ENCODE results near the gene CHAF1A.

DNA sequence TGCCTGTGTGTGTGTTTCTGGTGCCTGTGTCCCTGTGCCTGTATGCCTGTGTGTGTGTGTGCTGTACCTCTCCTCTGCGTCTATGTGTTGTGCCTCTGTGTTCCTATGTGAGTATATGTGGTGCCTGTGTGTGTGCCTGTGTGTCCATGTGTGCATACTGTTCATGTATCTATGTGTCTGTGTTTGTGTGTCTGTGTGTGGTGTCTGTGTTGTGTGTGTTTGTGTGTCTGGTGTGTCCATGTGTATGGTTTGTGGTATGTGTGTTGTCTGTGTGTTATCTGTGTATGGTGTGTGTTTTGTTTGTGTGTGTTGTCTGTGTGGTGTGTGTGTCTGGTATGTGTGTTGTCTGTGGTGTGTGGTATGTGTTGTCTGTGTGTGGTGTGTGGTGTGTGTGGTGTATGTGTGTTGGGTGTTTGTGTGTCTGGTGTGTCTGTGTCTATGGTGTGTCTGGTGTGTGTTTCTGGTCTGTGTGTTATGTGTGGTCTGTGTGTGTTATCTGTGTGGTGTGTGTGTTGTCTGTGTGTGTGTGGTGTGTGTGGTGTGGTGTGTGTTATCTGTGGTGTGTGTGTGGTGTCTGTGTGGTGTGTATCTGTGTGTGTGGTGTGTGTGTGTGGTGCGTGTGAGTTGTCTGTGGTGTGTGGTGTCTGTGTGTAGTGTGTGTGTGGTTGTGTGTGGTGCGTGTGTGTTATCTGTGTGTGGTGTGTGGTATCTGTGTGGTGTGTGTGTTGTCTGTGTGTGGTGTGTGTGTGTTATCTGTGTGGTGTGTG is 90.1 kb downstream of the CHAF1A start:
- TF ChIP-seq, protein P1, sequence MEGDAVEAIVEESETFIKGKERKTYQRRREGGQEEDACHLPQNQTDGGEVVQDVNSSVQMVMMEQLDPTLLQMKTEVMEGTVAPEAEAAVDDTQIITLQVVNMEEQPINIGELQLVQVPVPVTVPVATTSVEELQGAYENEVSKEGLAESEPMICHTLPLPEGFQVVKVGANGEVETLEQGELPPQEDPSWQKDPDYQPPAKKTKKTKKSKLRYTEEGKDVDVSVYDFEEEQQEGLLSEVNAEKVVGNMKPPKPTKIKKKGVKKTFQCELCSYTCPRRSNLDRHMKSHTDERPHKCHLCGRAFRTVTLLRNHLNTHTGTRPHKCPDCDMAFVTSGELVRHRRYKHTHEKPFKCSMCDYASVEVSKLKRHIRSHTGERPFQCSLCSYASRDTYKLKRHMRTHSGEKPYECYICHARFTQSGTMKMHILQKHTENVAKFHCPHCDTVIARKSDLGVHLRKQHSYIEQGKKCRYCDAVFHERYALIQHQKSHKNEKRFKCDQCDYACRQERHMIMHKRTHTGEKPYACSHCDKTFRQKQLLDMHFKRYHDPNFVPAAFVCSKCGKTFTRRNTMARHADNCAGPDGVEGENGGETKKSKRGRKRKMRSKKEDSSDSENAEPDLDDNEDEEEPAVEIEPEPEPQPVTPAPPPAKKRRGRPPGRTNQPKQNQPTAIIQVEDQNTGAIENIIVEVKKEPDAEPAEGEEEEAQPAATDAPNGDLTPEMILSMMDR (IDR thresholded peaks at IDR 0.05) = no peak
- no peak for TF ChIP-seq POLR2A (IDR thresholded peaks at IDR 0.05)
